Peyer's patch (tissue), 4 donors: Measurements from ENCODE around the gene RFX2. TPM values are rescaled to one million over a fixed set of nuclear protein-coding genes. Genes with fewer than 3 reads are reported as not detected.
"Not testable (repeated sequence)": the region's sequence is repeated elsewhere in the genome, so short reads cannot be mapped to it uniquely, and the experiment has no call there.

Experiments
- DNase-seq, 3 donors: peaks; one replicate each; pipeline ENCODE4 v3.0.0-alpha.2; 2017 to 2019
- H3K27ac ChIP-seq, 4 donors: fragments of 200-600 bp; sonication (generic); one replicate each; pipeline ENCODE4 v1.5.1; 2016 to 2019
- H3K27me3 ChIP-seq, 2 donors: fragments of 200-600 bp; sonication (generic); one replicate each; pipeline ENCODE4 v1.5.1; 2019
- H3K36me3 ChIP-seq, 3 donors: fragments of 200-600 bp; sonication (generic); one replicate each; pipeline ENCODE4 v1.5.1; 2016 to 2019
- H3K4me1 ChIP-seq, 4 donors: fragments of 200-600 bp; sonication (generic); one replicate each; pipeline ENCODE4 v1.5.1; 2016 to 2019
- H3K4me3 ChIP-seq, 4 donors: fragments of 200-600 bp; sonication (generic); 1 replicate in 3 of 4; 2 replicates in 1 of 4; pipeline ENCODE4 v1.5.1; 2016 to 2019; ENCODE audit warnings: mild to moderate bottlenecking in 1 of 4
- H3K9me3 ChIP-seq, 4 donors: fragments of 200-600 bp; sonication (generic); one replicate each; pipeline ENCODE4 v1.5.1; 2016 to 2019; ENCODE audit warnings: mild to moderate bottlenecking in 1 of 4
- POLR2A ChIP-seq, 2 donors: fragments of 450-650 bp; IDR thresholded peaks; one replicate each; pipeline ENCODE4 v1.5.1; 2017; ENCODE audit warnings: antibody characterized with exemption in 2 of 2, mild to moderate bottlenecking in 2 of 2, moderate library complexity in 2 of 2
- total RNA-seq, 4 donors: library from RNA; depleted of rRNA; stranded (reverse); fragments of >200 nt; gene quantifications; one replicate each; pipeline ENCODE4 v1.1.0, GENCODE V29; 2016
- TF ChIP-seq, protein P1 (sequence below), 6 experiments: fragments of 450-650 bp in 4 of 6; fragments of 200-600 bp in 2 of 6; sonication (generic) in 1 of 6; IDR thresholded peaks; one replicate each; pipeline ENCODE4 v1.5.1; 2017 to 2019; ENCODE audit warnings: antibody characterized with exemption in 6 of 6, mild to moderate bottlenecking in 3 of 6, moderate library complexity in 1 of 6

Gene RFX2
- total RNA-seq, 4 donors from 2014 or later = 2.6 to 33.9 (median 10.3) TPM

DNA sequence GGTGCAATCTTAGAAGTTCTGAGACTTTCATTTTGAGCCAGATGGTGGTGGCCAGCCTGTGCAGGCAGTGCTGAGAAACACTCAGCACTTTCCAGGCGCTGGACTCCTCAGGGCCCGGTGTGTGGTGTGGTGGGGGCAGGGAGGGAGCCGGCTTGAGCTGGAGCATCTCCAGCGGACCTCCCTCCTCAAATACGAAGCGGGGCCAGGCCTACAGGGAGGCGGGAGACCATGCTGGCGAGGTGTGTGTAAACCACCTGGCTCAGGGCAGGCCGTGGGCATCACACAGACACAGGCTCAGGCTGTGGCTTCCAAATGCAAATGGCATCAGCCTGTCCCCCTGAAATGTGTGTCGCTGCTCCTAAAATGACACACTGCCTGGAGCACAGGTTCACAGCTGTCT, 99.1 kb downstream of the RFX2 start:
- H3K27me3 ChIP-seq = no peaks in the 10 kb centered on the region
- H3K9me3 ChIP-seq = no peaks in the 10 kb centered on the region
- peaks cover 0 to 38% (median 0%) of the 10 kb centered on the region in 3 donors for H3K36me3 ChIP-seq
- no peak overlapping the region for H3K4me3 ChIP-seq
- TF ChIP-seq, protein P1, sequence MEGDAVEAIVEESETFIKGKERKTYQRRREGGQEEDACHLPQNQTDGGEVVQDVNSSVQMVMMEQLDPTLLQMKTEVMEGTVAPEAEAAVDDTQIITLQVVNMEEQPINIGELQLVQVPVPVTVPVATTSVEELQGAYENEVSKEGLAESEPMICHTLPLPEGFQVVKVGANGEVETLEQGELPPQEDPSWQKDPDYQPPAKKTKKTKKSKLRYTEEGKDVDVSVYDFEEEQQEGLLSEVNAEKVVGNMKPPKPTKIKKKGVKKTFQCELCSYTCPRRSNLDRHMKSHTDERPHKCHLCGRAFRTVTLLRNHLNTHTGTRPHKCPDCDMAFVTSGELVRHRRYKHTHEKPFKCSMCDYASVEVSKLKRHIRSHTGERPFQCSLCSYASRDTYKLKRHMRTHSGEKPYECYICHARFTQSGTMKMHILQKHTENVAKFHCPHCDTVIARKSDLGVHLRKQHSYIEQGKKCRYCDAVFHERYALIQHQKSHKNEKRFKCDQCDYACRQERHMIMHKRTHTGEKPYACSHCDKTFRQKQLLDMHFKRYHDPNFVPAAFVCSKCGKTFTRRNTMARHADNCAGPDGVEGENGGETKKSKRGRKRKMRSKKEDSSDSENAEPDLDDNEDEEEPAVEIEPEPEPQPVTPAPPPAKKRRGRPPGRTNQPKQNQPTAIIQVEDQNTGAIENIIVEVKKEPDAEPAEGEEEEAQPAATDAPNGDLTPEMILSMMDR (IDR thresholded peaks at IDR 0.05) = no peak
- no peak for TF ChIP-seq POLR2A (IDR thresholded peaks at IDR 0.05)
- no peak for DNase-seq
- H3K4me1 ChIP-seq = no peaks in the 10 kb centered on the region
- no peak overlapping the region for H3K27ac ChIP-seq

DNA sequence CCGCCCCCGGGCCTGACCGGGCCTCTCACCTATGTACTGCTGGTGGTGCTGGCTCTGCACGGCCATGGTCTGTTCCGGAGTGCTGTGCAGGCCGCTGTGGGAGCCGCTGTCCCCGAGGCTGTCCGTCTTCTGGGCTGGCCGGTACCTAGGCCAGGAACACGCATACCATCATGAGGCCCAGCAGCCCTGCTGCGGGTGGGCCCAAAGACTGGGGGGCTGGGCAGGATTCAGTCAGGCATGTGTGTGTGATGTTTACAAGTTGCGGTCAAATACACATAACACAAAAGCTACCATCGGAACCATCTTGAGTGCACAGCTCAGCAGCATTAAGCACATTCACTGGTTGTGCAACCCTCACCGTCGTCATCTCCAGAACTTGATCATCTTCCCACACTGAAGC, 100.2 kb downstream of the RFX2 start:
- Histone ChIP-seq H3K9me3 (no peaks in the 10 kb centered on the region), H3K27me3 (no peaks in the 10 kb centered on the region), H3K36me3 (peaks cover 0 to 47% (median 0%) of the 10 kb centered on the region in 3 donors), H3K4me1 (no peaks in the 10 kb centered on the region), H3K4me3 (no peak overlapping the region), H3K27ac (no peak overlapping the region)
- no peak for TF ChIP-seq POLR2A (IDR thresholded peaks at IDR 0.05)
- TF ChIP-seq, protein P1 (IDR thresholded peaks at IDR 0.05) = no peak
- no peak for DNase-seq

DNA sequence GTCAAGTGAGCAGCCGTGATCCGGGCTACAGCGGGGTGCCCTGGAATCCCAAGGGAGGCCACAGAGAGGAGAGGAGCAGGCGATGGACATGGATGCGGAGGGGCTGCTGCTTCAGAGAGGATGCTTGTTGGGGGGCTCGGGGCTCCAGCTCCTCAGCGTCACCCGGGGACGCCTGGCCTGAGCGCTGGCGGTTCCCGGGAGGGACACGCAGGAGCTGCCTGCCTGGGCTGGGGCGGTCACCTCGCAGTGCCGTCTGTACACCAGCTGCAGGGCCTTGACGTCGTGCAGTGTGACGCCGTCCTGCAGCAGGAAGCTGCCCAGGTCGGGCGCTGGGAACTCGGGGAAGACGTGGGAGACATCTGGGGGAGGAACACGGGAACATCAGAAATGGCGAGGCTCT, 102.4 kb downstream of the RFX2 start:
- H3K4me1 ChIP-seq = no peaks in the 10 kb centered on the region
- no peak overlapping the region for H3K27ac ChIP-seq
- no peak overlapping the region for H3K4me3 ChIP-seq
- H3K9me3 ChIP-seq = no peaks in the 10 kb centered on the region
- no peak for DNase-seq
- H3K36me3 ChIP-seq = peaks cover 0 to 55% (median 0%) of the 10 kb centered on the region in 3 donors
- TF ChIP-seq POLR2A (IDR thresholded peaks at IDR 0.05) = no peak
- TF ChIP-seq, protein P1 (IDR thresholded peaks at IDR 0.05) = no peak
- H3K27me3 ChIP-seq = no peaks in the 10 kb centered on the region

DNA sequence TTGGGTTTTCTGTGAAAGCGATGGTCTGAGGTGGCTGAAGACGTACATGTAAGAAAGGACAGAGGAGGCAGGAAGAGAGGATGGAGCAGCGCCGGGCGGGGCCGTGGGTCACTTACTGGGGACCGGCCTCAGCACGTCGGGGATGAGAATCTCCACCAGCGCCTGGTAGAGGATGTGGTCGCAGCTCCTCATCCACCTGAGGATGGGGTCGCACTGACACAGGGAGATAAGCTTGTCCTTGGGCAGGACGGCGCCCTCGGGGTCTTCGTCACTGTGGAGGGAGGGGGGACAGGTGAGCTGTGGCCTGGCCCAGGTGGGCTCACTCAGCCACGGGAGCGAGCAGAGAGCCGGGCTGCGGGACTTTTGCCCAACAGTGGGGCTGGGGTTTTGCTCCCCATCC, 103.4 kb downstream of the RFX2 start:
- Histone ChIP-seq H3K4me3 (no peak overlapping the region), H3K4me1 (no peaks in the 10 kb centered on the region), H3K27me3 (no peaks in the 10 kb centered on the region), H3K9me3 (no peaks in the 10 kb centered on the region), H3K36me3 (peaks cover 0 to 61% (median 0%) of the 10 kb centered on the region in 3 donors), H3K27ac (no peak overlapping the region)
- TF ChIP-seq POLR2A (IDR thresholded peaks at IDR 0.05) = no peak
- TF ChIP-seq, protein P1 (IDR thresholded peaks at IDR 0.05) = no peak
- no peak for DNase-seq

DNA sequence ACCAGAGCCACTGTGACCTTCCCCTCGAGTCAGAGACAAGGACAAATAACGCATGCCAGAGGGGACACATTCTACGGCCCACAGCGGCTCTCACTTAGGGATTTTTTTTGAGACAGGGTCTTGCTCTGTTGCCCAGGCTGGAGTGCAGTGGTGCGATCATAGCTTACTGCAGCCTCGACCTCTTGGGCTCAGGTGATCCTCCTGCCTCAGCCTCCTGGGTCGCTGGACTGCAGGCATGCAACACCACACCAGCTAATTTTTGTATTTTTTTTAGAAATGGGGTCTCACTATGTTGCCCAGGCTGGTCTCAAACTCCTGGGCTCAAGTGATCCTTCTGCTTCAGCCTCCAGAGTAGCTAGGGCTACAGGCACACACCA, 104.2 kb downstream of the RFX2 start:
- not testable (repeated sequence) for H3K4me3 ChIP-seq, H3K9me3 ChIP-seq, H3K4me1 ChIP-seq, H3K27me3 ChIP-seq, DNase-seq, H3K27ac ChIP-seq
- H3K36me3 ChIP-seq = peaks cover 0 to 56% (median 0%) of the 10 kb centered on the region in 3 donors

DNA sequence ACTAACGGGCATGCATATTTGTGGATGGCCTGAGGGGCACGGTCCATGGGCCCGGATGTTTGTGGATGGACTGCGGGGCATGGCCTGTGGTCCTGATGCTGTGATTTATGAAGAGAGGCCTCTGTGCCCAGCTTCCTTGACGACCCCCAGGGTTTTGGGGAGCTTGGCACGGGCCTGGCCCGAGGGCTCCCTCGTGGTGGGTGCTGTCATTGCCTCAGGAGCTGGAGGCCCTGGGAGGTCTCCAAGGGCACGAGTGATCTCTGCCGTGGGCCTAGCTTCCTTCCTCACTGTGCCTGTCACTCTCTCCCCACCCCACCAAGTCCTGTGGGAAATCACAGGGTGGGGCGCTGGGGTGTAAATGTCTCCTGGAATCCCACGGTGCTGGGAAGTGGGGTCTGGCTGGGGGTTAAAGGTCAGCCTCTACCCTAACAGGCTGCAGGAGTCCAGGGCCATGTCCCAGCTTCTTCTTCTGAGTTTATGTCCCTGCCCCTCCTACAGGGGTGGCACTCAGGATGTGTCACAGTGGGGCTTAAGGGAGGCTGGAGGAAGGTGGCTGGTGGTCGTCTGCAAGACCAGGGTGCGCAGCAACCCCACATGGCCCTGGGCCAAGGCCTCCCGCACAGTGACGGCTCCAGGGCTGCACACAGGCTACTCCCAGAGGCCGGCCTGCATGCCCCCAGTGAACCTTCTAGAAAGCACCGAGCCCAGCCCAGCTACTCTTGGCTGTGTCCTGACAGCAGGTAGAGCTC, 104.8 kb downstream of the RFX2 start:
- no peaks in the 10 kb centered on the region for H3K27me3 ChIP-seq
- no peaks in the 10 kb centered on the region for H3K4me1 ChIP-seq
- TF ChIP-seq POLR2A (IDR thresholded peaks at IDR 0.05) = no peak
- TF ChIP-seq, protein P1 (IDR thresholded peaks at IDR 0.05) = no peak
- no peak for DNase-seq
- no peaks in the 10 kb centered on the region for H3K9me3 ChIP-seq
- H3K27ac ChIP-seq = no peak overlapping the region
- no peak overlapping the region for H3K4me3 ChIP-seq
- peaks cover 0 to 56% (median 0%) of the 10 kb centered on the region in 3 donors for H3K36me3 ChIP-seq
